GM19463 (cell line): Measurements from ENCODE around the gene DOK5.
"Not testable (repeated sequence)": the region's sequence is repeated elsewhere in the genome, so short reads cannot be mapped to it uniquely, and the experiment has no call there.

Experiments used
- ATAC-seq: cut with Tn5 transposase; IDR thresholded peaks from one replicate; pipeline ENCODE4 v1.9.1; 2021; ENCODE audit warnings: mild to moderate bottlenecking, moderate library complexity; ENCODE audit not compliant: unreplicated experiment

Gene DOK5

GRCh38 chr20:54475334-54476168 is at the start of gene DOK5:
DOK5 (plus strand) TSS chr20:54475593; CDS start chr20:54475947, 354 bp downstream.
- ATAC-seq = no peak

DNA sequence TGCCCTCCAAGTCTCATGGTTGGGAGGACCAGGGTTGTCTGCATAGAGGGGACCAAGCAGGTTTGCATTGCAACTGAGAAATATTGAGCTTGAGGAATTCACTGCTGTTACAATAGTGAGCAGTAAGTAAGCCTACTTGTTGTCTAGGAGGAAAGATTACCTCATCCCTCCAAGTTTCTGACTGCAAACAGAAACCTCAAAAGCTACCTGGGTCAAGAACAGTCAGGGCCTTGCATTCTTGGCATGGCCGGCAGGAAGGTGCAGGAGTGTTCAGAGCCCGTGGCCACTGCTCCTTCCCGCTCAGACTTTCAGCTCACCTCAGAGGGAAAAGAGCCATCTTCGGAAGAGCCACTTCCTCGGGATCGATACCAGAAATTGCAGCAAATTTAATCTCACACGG is 46.0 kb upstream of the DOK5 start:
- ATAC-seq = no peak

- no peak for ATAC-seq
These were observed 44.0 kb upstream of the DOK5 start for GRCh38 chr20:54431156-54431944.

GRCh38 chr20:54432966-54433365 is 42.4 kb upstream of the DOK5 start:
- no peak for ATAC-seq

DNA sequence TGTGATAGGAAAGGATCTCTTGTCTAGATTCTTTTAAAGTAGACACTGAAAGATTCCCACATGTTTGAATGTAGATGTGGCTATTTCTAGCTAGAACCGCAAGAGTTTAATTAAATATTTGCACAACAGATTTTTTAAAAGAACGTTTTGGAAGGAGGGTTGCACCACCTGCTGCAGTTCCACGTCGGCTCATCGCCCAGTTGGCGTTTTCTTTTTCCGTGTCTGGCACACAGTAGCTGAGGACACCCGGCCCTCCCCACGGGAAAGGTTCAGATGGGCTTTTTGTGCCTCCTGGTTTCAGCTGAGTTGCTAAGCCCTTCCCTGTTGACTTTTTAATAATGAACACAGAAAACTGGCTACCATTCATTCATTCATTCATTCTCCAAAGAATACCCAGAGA is 41.8 kb upstream of the DOK5 start:
- no peak for ATAC-seq

DNA sequence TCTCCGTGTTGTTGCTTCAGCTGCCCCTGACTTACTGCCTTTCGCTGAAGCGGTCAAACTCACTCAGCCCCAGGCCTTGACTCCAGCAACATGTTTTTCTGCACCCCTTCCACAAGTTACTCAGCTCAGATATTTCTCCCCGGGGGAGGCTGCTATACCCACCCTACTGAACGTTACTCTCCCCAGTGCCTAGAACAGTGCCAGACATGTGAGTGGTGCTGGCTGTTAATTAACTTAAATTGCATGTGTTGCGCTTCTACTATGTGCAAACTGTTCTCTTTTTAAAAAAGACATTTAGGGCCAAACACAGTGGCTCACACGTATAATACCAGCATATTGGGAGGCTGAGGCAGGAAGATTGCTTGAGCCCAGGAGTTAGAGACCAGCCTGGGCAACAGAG is 41.2 kb upstream of the DOK5 start:
- no peak for ATAC-seq

DNA sequence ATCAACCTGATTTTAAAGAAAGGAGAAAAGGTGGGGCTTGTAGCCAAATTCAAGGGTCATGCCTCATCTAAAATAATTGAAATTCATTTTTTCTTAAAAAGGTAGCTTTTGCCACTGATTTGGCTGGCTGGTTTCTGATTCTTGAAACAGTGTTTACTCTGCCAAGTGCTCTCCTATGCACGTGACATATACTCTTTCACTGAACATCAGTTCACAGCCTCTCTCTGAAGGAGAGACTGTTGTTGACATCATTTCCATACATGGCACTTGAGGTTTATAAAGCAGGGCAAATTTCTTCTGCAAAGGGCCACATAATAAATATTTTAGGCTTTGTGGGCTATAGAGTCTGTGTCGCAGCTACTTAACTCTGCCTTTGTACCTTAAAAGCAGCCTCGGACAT is 40.4 kb upstream of the DOK5 start:
- no peak for ATAC-seq

DNA sequence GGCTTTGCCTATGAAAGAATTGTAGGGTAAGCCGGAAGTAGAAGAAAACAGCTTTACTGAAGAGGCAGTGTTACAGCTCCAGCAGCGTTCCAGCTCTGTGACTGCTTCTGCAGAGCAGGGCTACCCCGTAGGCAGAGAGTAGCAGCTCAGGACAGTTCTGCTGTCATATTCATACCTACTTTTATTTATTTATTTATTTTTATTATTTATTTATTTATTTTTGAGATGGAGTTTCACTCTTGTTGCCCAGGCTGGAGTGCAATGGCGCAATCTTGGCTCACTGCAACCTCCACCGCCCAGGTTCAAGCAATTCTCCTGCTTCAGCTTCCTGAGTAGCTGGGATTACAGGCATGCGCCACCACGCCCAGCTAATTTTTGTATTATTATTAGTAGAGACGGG is 39.0 kb upstream of the DOK5 start:
- ATAC-seq = not testable (repeated sequence)

- ATAC-seq = no peak
These were observed 37.2 kb upstream of the DOK5 start for GRCh38 chr20:54438166-54438565.

DNA sequence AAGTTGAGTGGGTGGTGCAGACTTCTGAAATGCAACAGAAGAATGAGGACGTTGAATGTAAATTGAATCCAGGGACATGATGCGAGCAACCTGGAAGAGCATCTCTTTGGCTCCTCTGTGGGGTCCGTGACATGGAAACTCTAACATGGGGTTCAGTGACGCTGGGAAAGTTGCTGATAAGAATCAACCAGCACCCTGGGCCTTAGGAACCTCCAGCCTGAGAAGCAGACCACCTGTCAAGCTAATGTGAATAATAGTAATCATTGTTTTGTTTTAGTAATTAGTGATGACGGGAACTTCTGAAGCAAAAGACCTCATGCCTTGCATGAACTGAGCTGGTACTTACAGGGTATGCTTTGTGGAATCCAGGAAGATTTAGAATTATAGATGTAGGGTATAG is 25.2 kb upstream of the DOK5 start:
- ATAC-seq = no peak

- no peak for ATAC-seq
These were observed 24.2 kb upstream of the DOK5 start for GRCh38 chr20:54451171-54451570.

- ATAC-seq = no peak
These were observed 23.1 kb upstream of the DOK5 start for GRCh38 chr20:54452277-54452676.

- ATAC-seq = no peak
These were observed 20.4 kb upstream of the DOK5 start for GRCh38 chr20:54454982-54455381.

- no peak for ATAC-seq
These were observed 19.0 kb upstream of the DOK5 start for GRCh38 chr20:54456423-54456822.

DNA sequence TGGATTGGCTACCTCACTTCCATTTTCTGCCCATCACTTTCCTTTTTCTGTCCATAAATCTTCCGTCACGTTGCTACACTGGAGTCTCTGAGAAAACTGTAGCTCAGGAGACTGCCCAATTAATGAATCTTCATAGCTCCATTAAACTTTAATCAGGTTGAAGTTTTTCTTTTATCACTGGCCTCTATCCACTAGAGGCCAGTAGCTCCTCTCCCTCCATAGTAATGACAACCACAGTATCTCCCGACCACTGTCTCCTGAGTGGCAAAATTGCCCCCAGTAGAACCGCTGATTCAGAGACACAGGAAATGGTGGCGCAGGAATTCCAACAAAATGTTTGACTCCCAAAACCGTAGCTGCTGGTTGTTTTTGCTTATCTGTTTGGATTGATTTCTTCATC is 18.4 kb upstream of the DOK5 start:
- no peak for ATAC-seq

DNA sequence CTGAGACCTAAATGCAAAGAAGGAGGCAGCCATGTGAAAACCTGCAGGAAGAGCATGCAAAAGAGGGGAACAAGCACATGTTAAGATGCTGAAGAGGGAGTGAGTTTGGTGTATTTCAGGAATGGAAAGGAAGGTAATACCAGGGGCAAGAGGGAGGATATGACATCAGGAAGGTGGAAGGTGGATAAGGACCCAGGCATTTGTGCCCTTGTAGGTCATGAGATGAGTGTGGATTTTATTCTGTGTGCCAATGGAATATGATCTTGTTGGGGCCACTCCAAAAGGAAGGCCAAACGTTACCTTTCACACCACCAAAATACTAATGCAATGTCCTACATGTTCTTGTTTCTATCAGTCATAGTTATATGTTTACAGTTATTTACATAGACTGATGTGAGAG is 17.2 kb upstream of the DOK5 start:
- ATAC-seq = no peak

GRCh38 chr20:54459279-54459678 is 16.1 kb upstream of the DOK5 start:
- ATAC-seq = no peak

GRCh38 chr20:54464003-54464402 is 11.4 kb upstream of the DOK5 start:
- no peak for ATAC-seq

DNA sequence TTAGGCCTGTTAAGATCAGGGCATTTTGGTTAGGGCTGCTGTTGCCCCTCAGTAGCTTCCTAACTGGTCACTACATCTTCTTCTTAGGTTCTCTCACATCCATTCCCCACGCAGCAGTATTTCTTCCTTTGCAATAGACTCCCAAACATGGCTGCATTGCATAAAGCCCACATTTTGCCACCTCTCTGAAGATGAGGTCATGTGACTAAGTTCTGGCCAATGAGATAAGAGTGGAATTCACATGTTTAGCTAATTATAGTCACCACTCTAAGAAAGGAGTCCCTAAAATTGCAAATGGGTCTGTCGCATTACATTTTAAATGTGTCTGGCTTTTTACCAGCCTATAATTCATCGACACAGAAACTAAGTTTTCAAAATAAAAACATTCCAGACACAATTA is 9.3 kb upstream of the DOK5 start:
- ATAC-seq = no peak

DNA sequence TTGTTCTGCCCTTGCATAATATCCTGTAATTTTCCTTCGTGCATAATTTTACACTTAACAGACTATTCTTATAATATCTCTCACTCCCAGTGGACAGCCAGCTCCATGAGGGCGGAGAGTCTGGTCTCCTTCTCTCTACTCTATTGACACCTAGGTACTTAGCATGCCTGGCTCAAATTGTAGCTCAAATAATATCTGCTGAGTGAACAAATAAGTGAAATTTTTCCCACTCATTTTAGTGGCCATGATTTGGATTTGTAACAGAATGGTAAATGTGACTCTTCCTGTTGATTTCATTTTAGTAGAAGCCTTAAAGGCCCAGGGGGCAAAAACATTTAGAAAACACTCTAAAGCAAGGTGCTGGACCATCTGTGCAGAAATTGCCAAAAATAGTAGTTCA is 7.8 kb upstream of the DOK5 start:
- ATAC-seq = no peak

GRCh38 chr20:54468082-54468481 is 7.3 kb upstream of the DOK5 start:
- ATAC-seq = no peak

- no peak for ATAC-seq
These were observed 6.1 kb upstream of the DOK5 start for GRCh38 chr20:54469293-54469692.
